GM12878 (cell line): ENCODE measurements around the gene TNP2. TPM values are rescaled to one million over a fixed set of nuclear protein-coding genes. Genes with fewer than 3 reads are reported as not detected.

Experiments
- ATAC-seq: fragments of 200-7000 bp; cut with Tn5 transposase; 3 replicates; pipeline ENCODE4 v1.9.1; 2020; ENCODE audit warnings: mild to moderate bottlenecking, moderate library complexity
- BruUV-seq: library from RNA; stranded (reverse); fragments of 400-500 nt; replicated peaks from 2 replicates; lab custom pipeline; 2021; lab: Mats Ljungman, UMichigan
- CTCF ChIA-PET: fragments of 300-600 bp; sonication (Branson Sonifier 250); formaldehyde crosslinking; extraction: SDS; loops from one replicate; lab custom pipeline; 2021; ENCODE audit warnings: inconsistent platforms; lab: Yijun Ruan, JAX
- POLR2A ChIA-PET: fragments of 350-600 bp; formaldehyde crosslinking; extraction: SDS; loops from one replicate; lab custom pipeline; 2021; ENCODE audit warnings: inconsistent platforms; lab: Charles Lee
- RAD21 ChIA-PET: fragments of 300-600 bp; sonication (Branson Sonifier 250); formaldehyde crosslinking; loops from one replicate; lab custom pipeline; 2023; ENCODE audit warnings: antibody characterized with exemption; ENCODE audit not compliant: unreplicated experiment; lab: Charles Lee
- SMC1A ChIA-PET: fragments of 300-600 bp; sonication (Branson Sonifier 250); formaldehyde crosslinking; loops from one replicate; lab custom pipeline; 2023; ENCODE audit not compliant: unreplicated experiment, uncharacterized antibody; lab: Charles Lee
- DNase-seq: peaks from one replicate; pipeline ENCODE4 v3.0.0-alpha.2; 2011; ENCODE audit warnings: low read depth, low spot score
- FAIRE-seq: peaks from 3 replicates; lab custom pipeline; 2011; peaks lifted over from hg19 to GRCh38; lab: Jason Lieb, UNC
- H2AFZ ChIP-seq: 2 replicates; pipeline ENCODE4 v1.6.0; 2011; ENCODE audit warnings: low read depth, low read length, control low read depth; ENCODE audit not compliant: control insufficient read depth
- H3K27ac ChIP-seq: 2 replicates; pipeline ENCODE4 v1.5.1; 2011; ENCODE audit warnings: control low read depth; ENCODE audit not compliant: control insufficient read depth, insufficient read depth
- H3K27me3 ChIP-seq, 2 experiments: replicated peaks in 1 of 2; 2 replicates each; pipeline versions ENCODE4 v1.6.0 to v1.6.1; 2011; ENCODE audit warnings: low read length in 1 of 2; ENCODE audit not compliant: control insufficient read depth in 2 of 2, insufficient read depth in 2 of 2
- H3K36me3 ChIP-seq, 2 experiments: 2 replicates each; pipeline ENCODE4 v1.5.1; 2011; ENCODE audit warnings: low read length in 1 of 2; ENCODE audit not compliant: control insufficient read depth in 2 of 2, insufficient read depth in 2 of 2
- H3K4me1 ChIP-seq: 2 replicates; pipeline ENCODE4 v1.6.1; 2011; ENCODE audit warnings: mild to moderate bottlenecking, low read length, moderate library complexity, mixed read lengths; ENCODE audit not compliant: control insufficient read depth, insufficient read depth
- H3K4me2 ChIP-seq: 2 replicates; pipeline ENCODE4 v1.6.0; 2011; ENCODE audit warnings: control low read depth; ENCODE audit not compliant: control insufficient read depth, insufficient read depth
- H3K4me3 ChIP-seq: fragments of 200-600 bp; sonication (generic); 2 replicates; pipeline ENCODE4 v1.5.1; 2016
- H3K79me2 ChIP-seq: 2 replicates; pipeline ENCODE4 v1.6.0; 2011; ENCODE audit warnings: low read length; ENCODE audit not compliant: control insufficient read depth, insufficient read depth
- H3K9ac ChIP-seq: 2 replicates; pipeline ENCODE4 v1.8.0; 2011; ENCODE audit warnings: low read length, control low read depth, mixed read lengths; ENCODE audit not compliant: control insufficient read depth, insufficient read depth
- H3K9me3 ChIP-seq: replicated peaks from 3 replicates; pipeline ENCODE4 v1.5.1; 2011; ENCODE audit warnings: mild to moderate bottlenecking, low read length; ENCODE audit not compliant: control insufficient read depth, insufficient read depth
- H4K20me1 ChIP-seq: 2 replicates; pipeline ENCODE4 v1.6.0; 2011; ENCODE audit not compliant: control insufficient read depth, insufficient read depth
- BCL11A ChIP-seq: IDR thresholded peaks from 2 replicates; pipeline ENCODE4 v1.6.1; 2011; ENCODE audit warnings: low read depth, low read length
- CREM ChIP-seq: IDR thresholded peaks from 2 replicates; pipeline ENCODE4 v1.6.1; 2014; ENCODE audit warnings: antibody characterized with exemption, low read depth
- FOXK2 ChIP-seq: fragments of 450-650 bp; IDR thresholded peaks from 2 replicates; pipeline ENCODE4 v1.6.1; 2017; ENCODE audit warnings: mild to moderate bottlenecking, moderate library complexity
- HCFC1 ChIP-seq: fragments of 150-350 bp; IDR thresholded peaks from 2 replicates; pipeline ENCODE4 v1.6.1; 2014; ENCODE audit warnings: low read length
- HDAC2 ChIP-seq: fragments of 200-600 bp; sonication (generic); IDR thresholded peaks from 2 replicates; pipeline ENCODE4 v1.6.1; 2017
- KLF5 ChIP-seq: fragments of 450-650 bp; IDR thresholded peaks from 2 replicates; pipeline ENCODE4 v1.6.1; 2014; ENCODE audit warnings: mild to moderate bottlenecking; ENCODE audit not compliant: partially characterized antibody
- LARP7 ChIP-seq: fragments of 450-650 bp; IDR thresholded peaks from 2 replicates; pipeline ENCODE4 v1.6.1; 2017; ENCODE audit warnings: mild to moderate bottlenecking
- MLLT1 ChIP-seq: fragments of 450-650 bp; IDR thresholded peaks from 2 replicates; pipeline ENCODE4 v1.6.1; 2016; ENCODE audit warnings: mild to moderate bottlenecking
- NFYB ChIP-seq: IDR thresholded peaks from 2 replicates; pipeline ENCODE4 v1.6.1; 2011; ENCODE audit warnings: low read depth, mild to moderate bottlenecking, low read length, improper control_type of control experiment, moderate library complexity; ENCODE audit not compliant: insufficient read depth
- POLR2AphosphoS5 ChIP-seq: IDR thresholded peaks from 2 replicates; pipeline ENCODE4 v1.6.1; 2011; ENCODE audit warnings: mild to moderate bottlenecking, low read length, inconsistent platforms
- RB1 ChIP-seq: fragments of 450-650 bp; formaldehyde crosslinking; IDR thresholded peaks from 2 replicates; pipeline ENCODE4 v1.6.1; 2017; ENCODE audit warnings: mild to moderate bottlenecking, borderline replicate concordance
- REST ChIP-seq: IDR thresholded peaks from 2 replicates; pipeline ENCODE4 v1.6.1; 2012; ENCODE audit warnings: mild to moderate bottlenecking, low read depth, low read length
- SMAD5 ChIP-seq: IDR thresholded peaks from 2 replicates; pipeline ENCODE4 v1.6.1; 2016; ENCODE audit warnings: antibody characterized with exemption, low read depth
- SMC3 ChIP-seq: IDR thresholded peaks from 2 replicates; pipeline ENCODE4 v1.6.1; 2011; ENCODE audit warnings: low read length, improper control_type of control experiment, borderline replicate concordance
- SRF ChIP-seq, 2 experiments: IDR thresholded peaks; 2 replicates each; pipeline ENCODE4 v1.6.1; 2011; ENCODE audit warnings: low read depth in 2 of 2, low read length in 2 of 2, mild to moderate bottlenecking in 1 of 2, moderate library complexity in 1 of 2
- STAT3 ChIP-seq: IDR thresholded peaks from 2 replicates; pipeline ENCODE4 v1.6.1; 2011; ENCODE audit warnings: low read depth, low read length, improper control_type of control experiment
- TCF12 ChIP-seq: IDR thresholded peaks from 2 replicates; pipeline ENCODE4 v1.6.1; 2011; ENCODE audit warnings: low read depth, mild to moderate bottlenecking, low read length
- YBX1 ChIP-seq: fragments of 450-650 bp; IDR thresholded peaks from 2 replicates; pipeline ENCODE4 v1.6.1; 2016; ENCODE audit warnings: antibody characterized with exemption
- ZBED1 ChIP-seq: IDR thresholded peaks from 2 replicates; pipeline ENCODE4 v1.6.1; 2016; ENCODE audit warnings: borderline replicate concordance
- ZNF622 ChIP-seq: fragments of 450-650 bp; IDR thresholded peaks from 2 replicates; pipeline ENCODE4 v1.6.1; 2017; ENCODE audit warnings: mild to moderate bottlenecking, inconsistent platforms
- WGBS: methylation state at CpG from one replicate; pipeline ENCODE4 v1.1.6; 2016; ENCODE audit warnings: low lambda C conversion rate; ENCODE audit not compliant: insufficient replicate concordance, insufficient coverage; ENCODE audit errors: missing lambda C conversion rate; 5-methylcytosine and 5-hydroxymethylcytosine counted together
- in situ Hi-C: fragments of 300-500 bp; cut with MboI; formaldehyde crosslinking; loops from 9 replicates; pipeline ENCODE4 v1.14.3; 2018; ENCODE audit warnings: mixed read lengths
- intact Hi-C: fragments of 100-400 bp; cut with micrococcal nuclease; formaldehyde crosslinking; loops from one replicate; pipeline ENCODE4 v1.14.2; 2022; ENCODE audit not compliant: unreplicated experiment
- polyA plus RNA-seq, 11 experiments: library from polyadenylated mRNA; depleted of rRNA in 4 of 11; unstranded in 6 of 11; stranded (reverse) in 5 of 11; fragments of >200 nt; fragmentation: Nextera tagmentation in 4 of 11; fragmentation: Illumina TruSeq in 1 of 11; extraction: Ambion mirVana in 4 of 11; extraction: Trizol in 1 of 11; gene quantifications; 1 replicate in 1 of 11; 2 replicates in 10 of 11; pipeline versions ENCODE4 v1.2.1 to v1.2.3, GENCODE V29; 2011 to 2016; ENCODE audit warnings: inconsistent platforms in 2 of 11, missing spikeins in 2 of 11, low read depth in 1 of 11
- total RNA-seq, 4 experiments: library from RNA; depleted of rRNA in 3 of 4; stranded (reverse); fragments of >200 nt in 3 of 4; fragmentation: Illumina TruSeq in 1 of 4; extraction: Trizol in 1 of 4; gene quantifications; 2 replicates each; pipeline versions ENCODE4 v1.2.1 to v1.2.3, GENCODE V29; 2013 to 2021

TNP2 gene
- total and polyA plus RNA-seq, 10 of the 15 experiments (the other 5 are each of a cell fraction or from before 2014, with no cell fraction given), result not detected

GRCh38 chr16:11297492-11298142, 28.5 kb upstream of the TNP2 start:
- ChIA-PET RAD21 (interaction anchor here (0.8 to 6.8 kb wide), 27 partner anchors 12 to 349 kb away, joined by 3 to 206 read pairs (median 9); partner anchors contain the start of genes PRM2 and SOCS1), CTCF (interaction anchor here (0.8 to 7.4 kb wide), 20 partner anchors 12 to 344 kb away, joined by 3 to 104 read pairs (median 5); partner anchors contain the start of gene SOCS1), POLR2A (interaction anchor here (0.5 to 6.0 kb wide), 17 partner anchors 9 to 348 kb away, joined by 3 to 85 read pairs (median 5); partner anchors contain the start of gene SOCS1), SMC1A (interaction anchor here (0.8 to 8.4 kb wide), 36 partner anchors 9 to 347 kb away, joined by 3 to 194 read pairs (median 4); partner anchors contain the start of genes PRM3, SOCS1 and TNP2)
- Histone ChIP-seq H3K4me1 (peaks cover 57% of the 10 kb centered on the region), H3K9me3 (no peaks in the 10 kb centered on the region), H4K20me1 (no peaks in the 10 kb centered on the region), H3K4me2 (peak overlapping the region; percentile 89), H3K36me3 (no peaks in the 10 kb centered on the region), H2AFZ (no peak overlapping the region; the same call in 1 of the 2 replicates), H3K27ac (peak overlapping the region; percentile 91), H3K27me3 (no peaks in the 10 kb centered on the region), H3K4me3 (peak overlapping the region; percentile 30; the same call in 1 of the 2 replicates), H3K9ac (peak overlapping the region; percentile 69), H3K79me2 (no peaks in the 10 kb centered on the region; the same call in 1 of the 2 replicates)
- 2% methylated on average over 18 of the region's 19 CpGs for WGBS
- intact Hi-C loops (loop anchor here (1.0 to 5.0 kb wide), 5 partner anchors 42 to 333 kb away; no protein-coding TSS in a partner anchor), in situ Hi-C loops (no loop called here)
- peak; percentile 83 for FAIRE-seq
- no TSS peak for BruUV-seq
- DNase-seq, result peak; percentile 92
- peak; percentile 91 for ATAC-seq
- no peak for TF ChIP-seq YBX1
- TF ChIP-seq CREM, result peak; percentile 83
- TF ChIP-seq RB1, result no peak; the same call in 1 of the 2 replicates
- no peak for TF ChIP-seq HCFC1
- no peak for TF ChIP-seq SMAD5
- TF ChIP-seq STAT3, result no peak
- no peak for TF ChIP-seq SRF (IDR thresholded peaks at IDR 0.05; ENCODE audit: low read depth in 2 of 2, low read length in 2 of 2)
- peak; percentile 28; the same call in 1 of the 2 replicates for TF ChIP-seq SMC3
- no peak for TF ChIP-seq NFYB
- peak; percentile 99 for TF ChIP-seq TCF12
- peak; percentile 57 for TF ChIP-seq KLF5
- TF ChIP-seq HDAC2, result no peak
- TF ChIP-seq POLR2AphosphoS5, result no peak; the same call in 1 of the 2 replicates
- TF ChIP-seq FOXK2, result no peak
- TF ChIP-seq MLLT1, result peak; percentile 77
- peak; percentile 73 for TF ChIP-seq LARP7
- no peak for TF ChIP-seq REST
- TF ChIP-seq ZNF622, result no peak
- TF ChIP-seq BCL11A, result peak; percentile 82
- peak; percentile 45; the same call in 1 of the 2 replicates for TF ChIP-seq ZBED1
